Renal cortical epithelial cell (primary cell): ENCODE measurements around the gene ANKS3. TPM values are rescaled to one million over a fixed set of nuclear protein-coding genes. Genes with fewer than 3 reads are reported as not detected.
A peak's percentile ranks its signal among the peaks of the same experiment; 100 is the strongest.

Experiments used
- DNase-seq: peaks from one replicate; pipeline ENCODE4 v3.0.0-alpha.2; 2011; ENCODE audit warnings: low read depth
- total RNA-seq: library from RNA; depleted of rRNA; stranded (reverse); fragments of >200 nt; gene quantifications from 2 replicates; pipeline ENCODE4 v1.2.3, GENCODE V29; 2014

ANKS3 gene
- total RNA-seq, 1 donor from 2014 or later, result 34.6 TPM

DNA sequence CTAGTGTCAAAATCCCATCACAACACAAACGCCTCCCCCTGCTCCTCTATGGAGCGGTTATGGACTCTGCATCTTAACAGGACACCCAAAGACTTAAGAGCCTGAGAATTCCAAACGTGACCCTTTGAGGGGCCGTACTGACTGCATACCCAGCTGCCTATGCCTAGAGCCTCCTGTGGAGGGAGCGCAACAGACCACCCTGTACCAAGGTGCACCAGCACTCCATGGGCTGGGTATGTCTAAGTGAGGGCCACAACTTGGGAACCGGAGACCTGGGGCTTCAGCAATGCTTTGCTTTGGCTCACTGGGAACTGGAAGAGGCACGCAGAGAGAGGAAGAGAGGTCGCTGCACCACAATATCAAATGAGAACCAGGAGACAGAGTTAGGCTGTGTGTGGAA is 5.4 kb downstream of the ANKS3 start:
- DNase-seq, result no peak

DNA sequence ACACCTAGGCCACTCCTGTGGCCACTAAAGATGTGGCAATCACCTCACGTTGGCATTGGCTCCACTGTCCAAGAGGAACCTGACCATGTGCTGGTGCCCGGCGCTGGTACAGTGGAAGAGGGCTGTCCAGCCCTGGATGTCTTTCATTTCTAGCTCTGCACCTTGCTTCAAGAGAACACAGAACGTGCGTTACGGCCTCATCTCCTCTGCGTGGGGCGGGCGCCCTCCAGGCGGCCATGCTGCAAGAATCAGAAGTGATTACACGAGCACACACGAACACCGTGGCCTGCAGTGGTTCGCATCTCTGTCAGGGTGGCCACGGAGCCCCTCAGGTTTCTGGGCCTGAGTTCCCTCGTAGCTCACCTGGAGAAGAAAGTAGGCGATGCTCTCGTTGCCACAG is 7.5 kb downstream of the ANKS3 start:
- no peak for DNase-seq

DNA sequence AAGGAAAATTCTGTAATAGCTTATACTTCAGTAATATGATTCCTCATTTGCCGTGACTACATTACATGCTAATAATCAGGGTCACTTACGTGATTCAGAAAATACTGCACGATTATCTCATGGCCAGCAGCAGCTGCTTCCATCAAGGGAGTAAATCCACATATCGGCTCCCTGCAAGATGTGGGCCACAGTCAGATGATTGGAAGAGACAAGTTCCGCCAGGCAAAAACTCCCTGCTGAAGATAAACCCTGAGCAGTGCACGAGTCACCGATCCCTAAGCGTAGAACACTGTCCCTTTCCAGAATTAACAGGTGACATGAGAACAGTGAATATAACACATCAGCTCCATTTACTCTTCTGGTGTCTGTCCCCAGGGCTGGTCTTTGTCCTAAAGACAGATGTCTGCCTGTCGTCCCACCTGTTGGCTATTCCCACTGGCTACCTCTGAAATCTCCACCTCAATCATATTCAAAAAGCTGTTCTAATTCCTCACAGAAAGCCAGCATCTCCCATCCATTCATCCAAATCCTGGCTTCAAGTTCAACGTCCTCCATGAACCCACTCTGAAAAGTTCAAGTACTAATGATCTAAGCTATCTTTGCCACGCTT is 9.3 kb downstream of the ANKS3 start:
- DNase-seq, result no peak

DNA sequence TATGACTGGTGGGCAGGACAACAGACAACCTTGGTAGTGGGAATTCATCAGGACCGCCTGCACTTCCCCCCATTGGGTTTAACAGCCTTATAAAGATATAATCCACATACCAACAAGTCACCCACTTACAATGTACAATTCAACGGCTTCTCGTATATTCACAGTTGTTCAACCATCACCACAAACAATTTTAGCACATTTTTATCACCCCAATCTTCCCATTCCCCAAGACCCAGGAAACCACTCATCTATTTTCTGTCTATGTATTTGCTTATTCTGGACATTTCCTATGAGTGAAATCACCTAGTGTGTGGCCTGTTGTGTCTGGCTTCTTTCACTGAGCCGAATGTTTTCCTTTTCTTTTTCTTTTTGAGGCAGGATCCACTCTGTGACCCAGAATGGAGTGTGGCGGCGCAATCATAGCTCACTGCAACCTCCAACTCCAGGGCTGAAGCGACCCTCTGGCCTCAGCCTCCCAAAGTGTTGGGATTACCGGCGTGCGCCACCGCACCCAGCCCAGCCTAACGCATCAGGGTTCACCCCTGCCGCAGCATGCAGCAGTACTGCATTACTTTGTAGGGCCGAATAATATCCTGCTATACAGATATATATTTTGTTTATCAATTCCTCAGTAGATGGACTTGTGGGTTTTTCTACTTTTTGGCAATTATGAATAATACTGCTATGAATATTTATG is 10.9 kb downstream of the ANKS3 start:
- DNase-seq, result no peak

GRCh38 chr16:4718466-4718865 is 15.6 kb downstream of the ANKS3 start:
- no peak for DNase-seq

GRCh38 chr16:4714996-4715395 is 19.1 kb downstream of the ANKS3 start:
- DNase-seq, result no peak

DNA sequence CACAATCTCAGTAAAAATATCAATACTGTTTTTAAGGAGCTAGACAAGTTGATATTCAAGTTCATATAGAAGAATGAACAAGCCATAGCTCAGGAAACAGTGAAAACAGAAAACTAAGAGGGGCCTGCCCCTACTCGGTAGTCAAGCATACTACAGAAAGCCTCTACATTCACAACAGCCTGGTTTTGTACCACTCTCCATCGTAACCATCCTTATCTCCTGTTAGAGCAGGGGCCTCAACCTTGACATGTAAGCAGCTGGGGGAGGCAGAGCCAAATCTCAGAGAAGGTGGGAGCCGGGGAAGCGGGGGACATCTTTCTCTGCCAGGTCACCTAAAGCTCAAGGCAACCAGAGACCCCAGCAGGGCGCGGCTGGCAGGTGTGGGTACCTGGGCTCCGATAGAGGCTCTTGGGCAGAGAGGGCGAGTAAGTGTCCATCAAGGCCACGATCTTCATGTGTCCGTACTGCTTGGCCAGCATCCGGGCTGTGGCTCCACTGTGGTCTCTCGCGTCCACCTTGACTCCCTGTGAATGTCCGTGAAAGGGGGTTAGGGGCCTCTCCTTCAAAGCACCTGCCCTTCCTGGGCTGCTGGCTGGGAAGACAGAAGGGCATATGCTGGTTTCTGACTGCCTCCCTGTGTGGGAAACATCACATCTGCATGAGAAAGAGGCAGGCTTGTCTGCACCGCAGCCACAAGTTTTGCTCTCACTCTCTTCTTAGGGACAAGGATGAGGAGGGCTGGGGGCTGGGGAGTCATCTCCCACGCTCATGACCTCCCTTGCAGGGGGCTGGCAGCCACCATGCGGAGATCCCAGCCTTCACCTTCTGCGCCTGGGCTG is 20.2 kb downstream of the ANKS3 start:
- DNase-seq, result no peak

DNA sequence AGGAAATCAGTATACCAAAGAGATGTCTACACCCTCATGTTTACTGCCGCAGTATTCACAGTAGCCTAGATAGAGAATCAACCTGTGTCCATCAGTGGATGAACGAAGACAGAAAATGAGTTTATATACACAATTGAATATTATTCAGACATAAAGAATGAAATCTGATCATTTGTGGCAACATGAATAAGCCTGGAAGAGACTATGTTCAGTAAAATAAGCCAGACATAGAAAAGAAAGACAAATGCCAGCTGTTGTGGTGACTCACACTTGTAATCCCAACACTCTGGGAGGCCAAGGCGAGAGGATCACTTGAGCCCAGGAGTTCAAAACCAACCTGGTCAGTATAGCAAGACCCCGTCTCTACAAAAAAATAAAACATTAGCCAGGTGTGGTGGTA is 24.6 kb downstream of the ANKS3 start:
- no peak for DNase-seq

DNA sequence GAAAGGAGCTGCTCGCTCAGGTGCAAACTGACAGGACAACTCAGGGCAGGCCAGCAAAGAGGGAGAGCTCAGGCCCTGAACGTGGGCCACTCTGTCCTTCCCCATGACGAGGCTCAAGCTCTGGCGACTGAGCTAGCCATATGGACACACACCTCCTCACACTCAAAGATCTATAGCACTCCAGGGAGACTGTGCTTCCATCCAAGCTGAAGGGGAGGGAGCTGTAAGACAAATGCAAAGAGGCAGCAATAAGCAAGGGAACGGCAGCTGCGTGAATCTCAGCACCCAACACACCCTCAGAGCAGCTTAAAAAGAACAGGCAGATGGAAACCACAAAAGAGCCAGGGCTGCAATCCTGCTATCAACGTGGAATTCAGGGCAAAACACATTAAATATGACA is 27.2 kb downstream of the ANKS3 start:
- no peak for DNase-seq

DNA sequence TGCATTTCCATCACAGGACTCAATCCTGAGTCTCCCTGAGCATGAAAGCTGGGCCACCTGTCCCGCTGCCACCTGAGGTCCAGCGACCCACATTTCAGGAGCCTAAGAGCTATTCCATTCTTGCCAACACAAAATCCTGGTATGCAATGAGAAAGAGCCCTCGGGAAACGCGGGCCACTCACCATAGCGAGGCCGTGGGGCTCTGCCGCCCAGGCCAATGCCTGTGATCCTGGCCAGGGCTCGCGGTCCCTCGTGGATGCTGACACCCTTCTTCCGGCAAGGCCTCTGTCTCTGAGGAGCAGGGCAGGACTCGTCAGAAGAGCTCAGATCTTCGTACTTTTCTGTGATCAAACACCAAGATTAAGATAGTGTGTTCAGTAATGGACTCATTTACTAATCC is 29.2 kb downstream of the ANKS3 start:
- no peak for DNase-seq

DNA sequence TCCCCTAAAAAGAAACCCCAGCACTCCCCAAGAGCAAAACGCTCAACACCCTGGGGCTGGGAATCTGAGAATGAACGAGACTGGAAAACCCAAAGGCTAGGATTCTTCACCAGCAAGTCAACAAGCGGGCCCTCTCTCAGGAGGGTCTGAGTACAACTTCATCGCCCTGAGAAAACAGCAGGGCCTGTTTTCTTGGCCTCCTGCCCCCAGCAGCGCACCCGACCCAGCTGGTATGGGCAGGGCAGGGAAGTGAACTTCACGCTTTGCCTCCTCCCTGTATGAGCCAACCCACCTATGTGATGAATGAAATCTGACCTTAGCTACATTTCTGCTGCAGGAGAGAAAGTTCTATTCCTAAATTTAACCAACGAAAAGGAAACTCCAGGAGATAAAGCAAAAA is 29.6 kb downstream of the ANKS3 start:
- no peak for DNase-seq

DNA sequence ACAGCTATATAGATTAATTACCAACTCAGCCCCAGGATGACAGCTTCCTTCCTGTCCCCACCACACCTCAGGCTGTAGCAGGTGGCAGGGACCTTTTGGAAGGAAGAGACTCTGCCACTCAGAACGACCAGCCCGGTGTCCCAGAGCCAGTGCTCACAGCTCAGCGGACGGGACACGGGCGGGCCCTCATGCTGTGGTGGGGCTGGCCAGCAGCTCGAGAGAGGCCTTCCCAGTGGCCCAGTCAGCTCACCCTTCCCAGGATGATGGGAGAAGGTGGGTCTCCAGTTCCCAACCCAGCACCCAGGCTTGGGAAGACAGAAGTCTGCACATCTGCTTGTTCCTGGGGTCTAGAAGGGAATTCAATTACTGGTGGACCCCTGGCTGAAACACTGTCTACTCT is 30.2 kb downstream of the ANKS3 start:
- DNase-seq, result no peak

DNA sequence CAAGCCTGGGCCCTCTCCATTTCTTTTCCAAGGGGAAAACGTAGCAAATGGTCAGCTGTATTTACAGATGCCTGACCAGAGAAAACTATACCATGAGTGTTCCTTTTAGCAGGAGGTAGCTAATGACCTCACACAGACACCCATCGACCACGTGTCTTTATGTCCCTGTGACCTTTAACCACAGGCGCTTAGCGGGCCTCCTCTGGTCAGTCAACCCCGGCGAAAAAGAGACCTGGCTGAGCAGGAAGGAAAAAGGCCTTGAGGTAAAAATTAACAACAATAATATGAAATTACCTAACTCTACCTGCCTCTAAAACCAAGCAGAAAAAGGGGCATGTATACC is 31.6 kb downstream of the ANKS3 start:
- peak; percentile 69 for DNase-seq

DNA sequence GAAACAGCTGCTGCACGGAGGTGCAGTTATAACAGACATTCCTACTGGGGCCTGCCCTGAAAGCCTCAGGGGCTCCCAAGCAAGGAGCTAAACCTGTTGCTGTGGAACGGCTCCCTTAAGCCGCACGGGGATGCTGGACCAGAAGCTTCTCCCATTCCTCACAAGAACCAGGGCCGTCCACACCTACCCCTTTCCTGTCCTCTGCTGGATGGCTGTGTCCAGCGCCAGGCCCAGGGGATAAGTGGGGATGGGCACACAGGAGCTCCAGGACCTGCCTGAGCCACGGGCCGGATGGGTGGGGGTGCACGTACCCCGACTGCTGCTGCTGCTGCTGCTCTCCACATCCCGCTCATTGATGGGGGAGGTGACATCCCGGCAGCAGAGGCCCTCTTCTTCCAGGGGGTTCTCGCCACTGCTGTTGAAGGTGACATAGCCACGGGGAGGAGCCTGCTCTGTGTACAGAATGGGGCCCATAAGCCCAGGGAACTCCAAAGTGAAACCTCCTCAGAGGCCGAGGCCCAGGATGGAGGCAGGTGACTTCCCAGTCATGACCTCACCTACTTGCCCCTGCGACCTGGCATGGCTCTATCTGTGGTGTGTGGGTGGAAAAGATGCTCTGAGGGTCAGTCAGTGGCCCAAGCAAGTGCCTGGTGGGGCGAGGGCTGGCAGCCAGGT is 32.1 kb downstream of the ANKS3 start:
- no peak for DNase-seq

GRCh38 chr16:4700997-4701743 is 32.9 kb downstream of the ANKS3 start:
- no peak for DNase-seq

GRCh38 chr16:4700380-4700996 is 33.6 kb downstream of the ANKS3 start:
- DNase-seq, result no peak

DNA sequence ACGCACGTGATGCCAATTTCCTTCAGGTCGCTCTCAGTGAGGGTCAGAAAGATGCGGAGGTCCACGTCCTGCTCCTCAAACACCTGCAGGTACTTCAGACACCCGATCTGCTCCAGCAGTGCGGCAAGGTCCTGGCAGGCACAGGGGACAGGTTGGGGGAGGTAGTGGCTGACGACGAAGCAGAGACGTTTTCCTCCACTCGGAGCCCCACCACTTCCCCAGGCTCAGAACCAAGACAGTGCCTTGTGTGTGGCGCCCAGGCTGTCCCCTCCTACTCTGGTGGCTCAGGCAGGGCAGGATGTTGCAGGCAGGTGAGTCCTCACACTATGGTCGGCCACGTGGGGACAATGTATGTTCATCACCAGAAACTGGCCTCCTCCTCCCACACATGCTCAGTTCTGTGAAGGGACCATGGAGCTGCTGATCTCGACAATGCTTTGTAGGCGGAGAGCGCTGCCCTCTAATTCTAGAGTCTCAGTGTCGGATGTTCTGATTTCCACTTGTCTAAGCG is 35.0 kb downstream of the ANKS3 start:
- no peak for DNase-seq

DNA sequence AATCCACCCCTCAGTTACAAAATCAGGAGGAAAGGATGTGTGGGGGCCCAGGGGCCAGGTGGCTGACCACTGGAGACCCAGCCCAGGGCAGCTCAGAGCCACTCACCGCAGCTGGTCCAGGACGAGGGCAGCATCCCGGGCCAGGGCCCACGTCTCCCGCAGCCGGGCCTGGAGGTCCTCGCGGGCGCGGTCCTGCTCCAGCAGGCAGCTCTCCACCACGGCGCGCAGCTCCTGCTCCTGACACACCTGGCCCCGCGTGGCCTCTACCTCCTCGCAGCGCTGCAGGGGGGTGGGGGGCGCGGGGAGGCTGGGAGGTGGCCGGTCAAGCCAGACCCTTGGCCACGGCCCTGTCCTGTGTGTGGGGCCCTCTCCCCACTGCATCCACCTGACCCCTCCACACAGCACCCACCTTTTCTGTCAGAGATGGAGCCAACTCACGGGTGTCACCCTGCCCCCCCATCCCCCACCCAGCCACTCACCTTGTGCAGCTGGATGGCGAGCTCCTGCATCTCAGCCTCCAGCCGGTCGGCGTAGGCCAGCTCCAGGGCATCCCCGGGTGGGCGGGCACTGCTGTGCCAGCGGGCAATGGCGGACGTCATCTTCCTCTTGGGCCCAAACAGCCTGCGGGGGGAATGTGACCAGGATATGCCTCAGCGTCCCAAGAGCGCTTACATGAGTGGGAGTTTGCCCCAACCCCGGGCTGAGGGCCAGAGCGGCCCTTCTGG is 35.6 kb downstream of the ANKS3 start:
- no peak for DNase-seq

GRCh38 chr16:4697848-4698291 is 36.2 kb downstream of the ANKS3 start:
- no peak for DNase-seq
